ENCODE data around the gene GRB7.
"Not testable (repeated sequence)": the region's sequence is repeated elsewhere in the genome, so short reads cannot be mapped to it uniquely, and the experiment has no call there.

Gene GRB7

GRCh38 chr17:39709998-39710964, 27.5 kb upstream of the GRB7 start:
- DNase-seq: no peak

GRCh38 chr17:39711071-39711470, 26.7 kb upstream of the GRB7 start:
- not testable (repeated sequence) for DNase-seq

- DNase-seq: no peak
Measured at GRCh38 chr17:39711851-39712250, 25.9 kb upstream of the GRB7 start.

GRCh38 chr17:39714234-39714633, 23.5 kb upstream of the GRB7 start:
- DNase-seq: no peak

DNA sequence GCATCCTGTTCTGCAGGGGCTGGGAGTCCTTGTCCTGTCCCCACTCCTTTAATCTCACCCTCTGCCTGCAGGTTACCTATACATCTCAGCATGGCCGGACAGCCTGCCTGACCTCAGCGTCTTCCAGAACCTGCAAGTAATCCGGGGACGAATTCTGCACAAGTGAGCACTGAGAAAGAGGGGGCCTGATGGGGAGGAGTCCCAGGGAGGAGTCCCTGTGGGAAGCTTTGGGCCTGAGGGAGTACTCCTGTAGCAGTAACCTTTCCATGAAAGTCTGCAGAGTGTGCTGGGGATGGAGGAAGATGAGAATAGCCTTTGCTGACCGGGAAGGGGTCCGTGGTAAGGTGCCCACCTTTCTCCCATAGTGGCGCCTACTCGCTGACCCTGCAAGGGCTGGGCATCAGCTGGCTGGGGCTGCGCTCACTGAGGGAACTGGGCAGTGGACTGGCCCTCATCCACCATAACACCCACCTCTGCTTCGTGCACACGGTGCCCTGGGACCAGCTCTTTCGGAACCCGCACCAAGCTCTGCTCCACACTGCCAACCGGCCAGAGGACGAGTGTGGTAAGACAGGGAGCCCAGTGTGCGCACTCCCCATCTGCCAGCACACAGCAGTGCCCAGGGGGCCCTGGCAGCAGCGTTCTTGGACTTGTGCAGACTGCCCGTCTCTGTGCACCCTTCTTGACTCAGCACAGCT, 22.2 kb upstream of the GRB7 start:
- no peak for DNase-seq

- DNase-seq: no peak
Measured at GRCh38 chr17:39716073-39716818, 21.5 kb upstream of the GRB7 start.

GRCh38 chr17:39716879-39717536, 20.7 kb upstream of the GRB7 start:
- no peak for DNase-seq

DNA sequence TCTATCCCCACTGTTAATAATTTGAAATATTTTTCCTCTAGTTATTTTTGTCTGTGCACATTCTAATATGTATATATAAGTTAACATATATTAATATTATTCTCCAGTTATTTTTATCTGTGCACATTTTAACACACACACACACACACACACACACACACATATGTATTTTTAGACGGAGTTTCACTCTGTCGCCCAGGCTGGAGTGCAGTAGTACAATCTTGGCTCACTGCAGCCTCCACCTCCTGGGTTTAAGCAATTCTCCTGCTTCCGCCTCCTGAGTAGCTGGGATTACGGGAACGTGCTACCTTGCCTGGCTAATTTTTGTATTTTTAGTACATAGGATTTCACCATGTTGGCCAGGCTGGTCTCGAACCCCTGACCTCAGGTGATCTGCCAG, 20.1 kb upstream of the GRB7 start:
- no peak for DNase-seq

DNA sequence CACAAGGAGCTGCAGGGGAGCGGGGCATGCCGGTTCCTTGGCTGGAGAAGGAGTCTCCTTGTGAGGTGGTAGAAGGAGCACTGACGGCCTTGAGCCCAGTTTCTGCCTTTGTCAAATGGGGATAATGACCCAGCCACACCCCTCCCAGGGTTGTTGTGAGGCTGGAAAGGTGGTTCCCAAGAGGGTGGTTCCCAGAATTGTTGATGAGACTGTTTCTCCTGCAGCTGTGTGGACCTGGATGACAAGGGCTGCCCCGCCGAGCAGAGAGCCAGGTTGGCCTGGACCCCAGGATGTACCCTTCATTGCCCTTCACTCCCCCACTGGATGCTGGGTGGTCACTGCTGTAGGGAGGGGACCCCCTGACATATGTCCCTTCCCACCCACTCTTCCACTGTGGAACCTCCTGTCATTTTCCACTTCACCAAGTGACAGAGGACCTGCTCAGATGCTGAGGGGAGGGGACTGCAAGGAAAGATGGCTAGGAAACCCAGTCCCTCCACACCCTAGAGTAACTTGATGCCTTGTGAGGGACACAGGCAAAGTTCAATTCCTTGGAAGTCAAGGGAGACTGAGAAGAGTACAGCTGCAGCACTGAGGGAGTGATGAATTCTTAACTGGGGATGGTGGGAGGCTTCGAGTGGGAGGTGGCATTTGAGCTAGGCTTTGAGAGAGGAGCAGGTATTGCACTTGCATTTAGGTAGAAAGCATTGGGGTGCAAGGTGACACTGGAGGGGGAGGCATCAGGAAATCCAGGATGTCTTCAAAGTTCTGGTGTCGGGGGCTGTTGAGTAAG, 18.0 kb upstream of the GRB7 start:
- DNase-seq: no peak

DNA sequence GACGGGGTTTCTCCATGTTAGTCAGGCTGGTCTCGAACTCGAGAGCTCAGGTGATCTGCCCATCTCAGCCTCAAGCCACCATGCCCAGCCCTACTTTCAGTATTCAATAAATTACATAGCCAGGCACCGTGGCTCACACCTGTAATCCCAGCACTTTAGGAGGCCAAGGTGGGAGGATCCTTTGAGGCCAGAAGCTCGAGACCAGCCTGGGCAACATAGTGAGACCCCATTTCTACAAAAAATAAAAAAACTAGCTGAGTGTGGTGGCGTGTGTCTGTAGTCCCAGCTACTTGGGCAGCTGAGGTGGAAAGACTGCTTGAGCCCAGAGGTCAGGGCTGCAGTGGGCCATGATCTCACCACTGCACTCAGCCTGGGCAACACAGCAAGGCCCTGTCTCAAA, 15.6 kb upstream of the GRB7 start:
- DNase-seq: no peak

DNA sequence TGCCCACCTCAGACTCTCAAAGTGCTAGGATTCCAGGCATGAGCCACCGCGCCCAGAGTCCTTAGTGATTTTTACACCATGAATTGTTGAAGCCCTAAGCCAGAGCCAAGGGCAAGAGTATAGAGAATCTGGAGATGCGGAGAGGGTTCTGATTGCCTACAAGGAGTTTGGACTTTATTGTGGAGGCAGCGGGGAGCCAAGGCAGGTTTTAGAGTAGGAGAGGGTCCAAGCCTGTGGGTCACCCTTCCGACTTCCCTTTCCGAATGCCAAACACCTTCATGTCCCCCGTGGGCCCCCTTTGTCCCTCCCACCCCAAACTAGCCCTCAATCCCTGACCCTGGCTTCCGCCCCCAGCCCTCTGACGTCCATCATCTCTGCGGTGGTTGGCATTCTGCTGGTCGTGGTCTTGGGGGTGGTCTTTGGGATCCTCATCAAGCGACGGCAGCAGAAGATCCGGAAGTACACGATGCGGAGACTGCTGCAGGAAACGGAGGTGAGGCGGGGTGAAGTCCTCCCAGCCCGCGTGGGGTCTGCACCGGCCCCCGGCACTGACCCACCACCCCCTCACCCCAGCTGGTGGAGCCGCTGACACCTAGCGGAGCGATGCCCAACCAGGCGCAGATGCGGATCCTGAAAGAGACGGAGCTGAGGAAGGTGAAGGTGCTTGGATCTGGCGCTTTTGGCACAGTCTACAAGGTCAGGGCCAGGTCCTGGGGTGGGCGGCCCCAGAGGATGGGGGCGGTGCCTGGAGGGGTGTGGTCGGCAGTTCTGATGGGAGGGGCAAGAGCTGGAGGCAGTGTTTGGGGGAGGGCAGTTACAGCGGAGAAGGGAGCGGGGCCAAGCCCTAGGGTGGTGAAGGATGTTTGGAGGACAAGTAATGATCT, 14.5 kb upstream of the GRB7 start:
- DNase-seq: no peak

GRCh38 chr17:39724731-39725130, 13.0 kb upstream of the GRB7 start:
- no peak for DNase-seq

DNA sequence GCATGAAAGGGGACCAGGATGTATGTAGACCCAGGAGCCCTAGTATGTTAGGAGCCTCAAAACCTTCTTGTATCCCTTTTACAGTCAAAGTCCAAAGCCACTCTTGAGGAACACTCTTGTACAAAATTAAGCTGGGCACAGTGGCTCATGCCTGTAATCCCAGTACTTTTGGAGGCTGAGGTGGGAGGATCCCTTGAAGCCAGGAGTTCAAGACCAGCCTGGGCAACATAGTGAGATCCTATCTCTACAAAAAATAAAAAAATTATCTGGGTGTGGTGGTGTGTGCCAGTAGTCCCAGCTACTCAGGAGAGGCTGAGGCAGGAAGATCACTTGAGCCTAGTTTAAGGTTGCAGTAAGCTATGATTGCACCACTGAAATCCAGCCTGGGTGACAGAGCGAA, 11.8 kb upstream of the GRB7 start:
- DNase-seq: not testable (repeated sequence)

- no peak for DNase-seq
Measured at GRCh38 chr17:39726617-39727016, 11.1 kb upstream of the GRB7 start.

DNA sequence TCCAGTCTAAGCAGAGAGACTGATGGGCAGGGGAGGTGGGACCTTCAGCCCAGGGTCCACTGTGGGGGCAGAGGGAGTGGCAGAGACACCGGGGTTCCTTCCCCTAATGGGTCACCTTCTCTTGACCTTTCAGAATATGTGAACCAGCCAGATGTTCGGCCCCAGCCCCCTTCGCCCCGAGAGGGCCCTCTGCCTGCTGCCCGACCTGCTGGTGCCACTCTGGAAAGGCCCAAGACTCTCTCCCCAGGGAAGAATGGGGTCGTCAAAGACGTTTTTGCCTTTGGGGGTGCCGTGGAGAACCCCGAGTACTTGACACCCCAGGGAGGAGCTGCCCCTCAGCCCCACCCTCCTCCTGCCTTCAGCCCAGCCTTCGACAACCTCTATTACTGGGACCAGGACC, 10.2 kb upstream of the GRB7 start:
- no peak for DNase-seq

GRCh38 chr17:39729280-39729851, 8.4 kb upstream of the GRB7 start:
- DNase-seq: no peak

GRCh38 chr17:39730095-39730921, 7.4 kb upstream of the GRB7 start, which contains the start of gene MIEN1:
Gene MIEN1, minus strand, starts transcription at chr17:39730532. Its CDS starts 37 bp downstream, at chr17:39730495.
- DNase-seq: peak; percentile 91 to 97 (median 96)

- no peak for DNase-seq
Measured at GRCh38 chr17:39732586-39732985, 5.2 kb upstream of the GRB7 start.

DNA sequence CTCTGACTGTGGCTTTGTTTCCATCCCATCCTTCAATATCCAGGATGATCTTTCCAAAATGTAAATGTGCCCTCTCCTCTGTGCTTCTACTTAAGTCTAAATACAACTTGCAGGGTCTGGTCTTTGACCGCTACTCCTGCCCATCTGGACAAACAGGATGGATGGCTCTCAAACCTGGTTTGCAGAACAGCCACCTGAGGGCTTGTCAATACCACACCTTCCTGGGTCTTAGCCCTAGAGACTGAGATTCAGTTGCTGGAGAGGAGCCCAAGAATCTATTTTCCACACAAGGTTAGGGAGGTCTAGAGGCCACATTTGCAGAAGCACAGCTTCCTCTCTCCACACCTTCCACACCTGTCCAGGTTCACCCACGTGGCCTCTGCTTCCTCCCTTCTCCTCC, 1.9 kb upstream of the GRB7 start:
- DNase-seq: no peak
